ENCODE data around the gene IRF2BP2.

The IRF2BP2 gene

GRCh38 chr1:234602334-234603220 lies 7.4 kb downstream of the IRF2BP2 start (continued):
- peak; percentile 69; the same call in 1 of the 2 replicates for TF ChIP-seq INSM2 (tag by site-specific recombination; IDR thresholded peaks at IDR 0.05)
- no peak for TF ChIP-seq ZFP3 (tag by site-specific recombination; IDR thresholded peaks at IDR 0.05; ENCODE audit: low read depth)
- no peak for TF ChIP-seq ZNF404 (tag by site-specific recombination; IDR thresholded peaks at IDR 0.05)
- TF ChIP-seq ZNF768 (tag by site-specific recombination; IDR thresholded peaks at IDR 0.05) = no peak
- no peak for TF ChIP-seq ZNF26 (tag by site-specific recombination; IDR thresholded peaks at IDR 0.05)
- no peak for TF ChIP-seq ZNF610 (tag by site-specific recombination; IDR thresholded peaks at IDR 0.05; ENCODE audit: borderline replicate concordance)
- no peak for TF ChIP-seq ZNF274 (IDR thresholded peaks at IDR 0.05; ENCODE audit: low read length)
- no peak for TF ChIP-seq ZNF274 (tag by site-specific recombination; IDR thresholded peaks at IDR 0.05; ENCODE audit: borderline replicate concordance)
- TF ChIP-seq RBAK (tag by site-specific recombination; IDR thresholded peaks at IDR 0.05) = no peak
- TF ChIP-seq ZNF426 (tag by site-specific recombination; IDR thresholded peaks at IDR 0.05) = no peak
- no peak for TF ChIP-seq ZNF248 (tag by site-specific recombination; IDR thresholded peaks at IDR 0.05)
- no peak for TF ChIP-seq ZBTB1 (tag by site-specific recombination; IDR thresholded peaks at IDR 0.05)
- TF ChIP-seq ZNF645 (tag by site-specific recombination; IDR thresholded peaks at IDR 0.05) = no peak
- TF ChIP-seq ZNF521 (tag by site-specific recombination; IDR thresholded peaks at IDR 0.05) = no peak
- no peak for TF ChIP-seq TCF7L2 (IDR thresholded peaks at IDR 0.05; ENCODE audit: borderline replicate concordance, low read depth, low read length)
- no peak for TF ChIP-seq ZNF292 (tag by site-specific recombination; IDR thresholded peaks at IDR 0.05; ENCODE audit: borderline replicate concordance, low read depth)
- TF ChIP-seq ZNF280D (tag by site-specific recombination; IDR thresholded peaks at IDR 0.05) = no peak
- no peak for TF ChIP-seq ZNF792 (tag by site-specific recombination; IDR thresholded peaks at IDR 0.05)
- no peak for TF ChIP-seq ZNF624 (tag by site-specific recombination; IDR thresholded peaks at IDR 0.05)
- TF ChIP-seq HIC1 (tag by site-specific recombination; IDR thresholded peaks at IDR 0.05) = no peak; the same call in 1 of the 2 replicates
- TF ChIP-seq PRDM2 (tag by site-specific recombination; IDR thresholded peaks at IDR 0.05; ENCODE audit: borderline replicate concordance) = no peak
- no peak for TF ChIP-seq ZNF626 (tag by site-specific recombination; IDR thresholded peaks at IDR 0.05)

All from HEK293 (cell line).